Upper lobe of left lung (tissue), 4 donors: Measurements from ENCODE around the gene KIF18B.

ENCODE experiments used
- CTCF ChIP-seq, 6 experiments: fragments of 450-650 bp in 4 of 6; fragments of 200-600 bp in 2 of 6; sonication (generic) in 2 of 6; IDR thresholded peaks; one replicate each; pipeline ENCODE4 v1.5.1; 2016 to 2019; ENCODE audit warnings: antibody characterized with exemption in 6 of 6
- POLR2A ChIP-seq, 4 donors: fragments of 450-650 bp; IDR thresholded peaks; one replicate each; pipeline ENCODE4 v1.5.1; 2016 to 2017; ENCODE audit warnings: antibody characterized with exemption in 4 of 4, mild to moderate bottlenecking in 2 of 4

GRCh38 chr17:44979426-44979995, 31.9 kb upstream of the KIF18B start:
- TF ChIP-seq POLR2A (IDR thresholded peaks at IDR 0.05) (no peak), CTCF (IDR thresholded peaks at IDR 0.05) (no peak)
